Heart left ventricle (tissue), 13 donors: ENCODE data around the gene MS4A10.

ENCODE experiments used
- POLR2A ChIP-seq, 2 donors: fragments of 450-650 bp; IDR thresholded peaks; one replicate each; pipeline ENCODE4 v1.6.1; 2017; ENCODE audit warnings: antibody characterized with exemption in 2 of 2, mild to moderate bottlenecking in 2 of 2, moderate library complexity in 2 of 2
- TF ChIP-seq, protein P1 (sequence below), 12 donors: fragments of 200-600 bp; sonication (generic) in 4 of 12; IDR thresholded peaks; one replicate each; pipeline versions ENCODE4 v1.5.0 to v1.8.0; 2018 to 2022; ENCODE audit warnings: antibody characterized with exemption in 12 of 12, mild to moderate bottlenecking in 5 of 12
- donor health status: ischemic (EF 13 %, LVEDD 7.1; RV severe dilation, severe dysfunction).
- donor health status: DM: no; HTN: yes; CAD: no.
- donor health status: DM: no; HTN: no; CAD: no.
- donor health status: ischemic (EF 25% LVEDD 6.9; RV normal size, moderate dysfunction).
- donor health status: ischemic (EF 25% LVEDD 5.7; RV mildly dilated, moderate dysfunction).
- donor health status: ischemic (EF 35%, LVEDD 5.7; RV mildly dilated, moderate dysfunction).
- donor health status: nonischemic (EF 11% LVEDD 7.7; RV severe dilation, severe dysfunction).
- donor health status: DM: yes; HTN: yes; CAD: no.
- donor health status: PGD.
- donor health status: ischemic (EF 29% LVEDD 5.4; RV normal size, mild dysfunction).
- donor health status: nonischemic (EF 23%, LVEDD 6.1; RV moderate dilation, normal function).

DNA sequence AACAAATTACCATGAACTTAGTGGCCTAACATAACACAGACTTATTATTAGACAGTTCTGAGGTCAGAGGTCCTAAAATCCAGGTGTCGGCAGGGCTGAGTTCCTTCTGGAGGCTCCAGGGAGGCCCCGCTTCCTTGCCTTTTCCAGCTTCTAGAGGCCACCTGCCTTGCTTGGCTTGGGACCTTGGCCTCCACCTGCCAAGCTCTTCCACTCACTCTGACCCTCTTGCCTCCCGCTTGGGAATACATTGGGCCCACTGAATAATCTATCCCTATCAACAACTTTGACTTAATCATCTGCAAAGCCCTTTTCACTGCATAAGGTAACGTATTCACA is 3.2 kb upstream of the MS4A10 start:
- no peak for TF ChIP-seq POLR2A (IDR thresholded peaks at IDR 0.05)
- TF ChIP-seq, protein P1, sequence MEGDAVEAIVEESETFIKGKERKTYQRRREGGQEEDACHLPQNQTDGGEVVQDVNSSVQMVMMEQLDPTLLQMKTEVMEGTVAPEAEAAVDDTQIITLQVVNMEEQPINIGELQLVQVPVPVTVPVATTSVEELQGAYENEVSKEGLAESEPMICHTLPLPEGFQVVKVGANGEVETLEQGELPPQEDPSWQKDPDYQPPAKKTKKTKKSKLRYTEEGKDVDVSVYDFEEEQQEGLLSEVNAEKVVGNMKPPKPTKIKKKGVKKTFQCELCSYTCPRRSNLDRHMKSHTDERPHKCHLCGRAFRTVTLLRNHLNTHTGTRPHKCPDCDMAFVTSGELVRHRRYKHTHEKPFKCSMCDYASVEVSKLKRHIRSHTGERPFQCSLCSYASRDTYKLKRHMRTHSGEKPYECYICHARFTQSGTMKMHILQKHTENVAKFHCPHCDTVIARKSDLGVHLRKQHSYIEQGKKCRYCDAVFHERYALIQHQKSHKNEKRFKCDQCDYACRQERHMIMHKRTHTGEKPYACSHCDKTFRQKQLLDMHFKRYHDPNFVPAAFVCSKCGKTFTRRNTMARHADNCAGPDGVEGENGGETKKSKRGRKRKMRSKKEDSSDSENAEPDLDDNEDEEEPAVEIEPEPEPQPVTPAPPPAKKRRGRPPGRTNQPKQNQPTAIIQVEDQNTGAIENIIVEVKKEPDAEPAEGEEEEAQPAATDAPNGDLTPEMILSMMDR (IDR thresholded peaks at IDR 0.05) = no peak
